GM23338 (cell line): ENCODE measurements around the gene ACSL3.

ENCODE experiments used
- EZH2 ChIP-seq: fragments of 200-600 bp; sonication (generic); IDR thresholded peaks from one replicate; pipeline ENCODE4 v1.8.0; 2017; ENCODE audit warnings: antibody characterized with exemption, mild to moderate bottlenecking, low read depth; ENCODE audit not compliant: unreplicated experiment
- EZH2phosphoT487 ChIP-seq: fragments of 200-600 bp; sonication (generic); IDR thresholded peaks from one replicate; pipeline ENCODE4 v1.8.1; 2018; ENCODE audit warnings: antibody characterized with exemption; ENCODE audit not compliant: unreplicated experiment
- JUNB ChIP-seq: IDR thresholded peaks from one replicate; pipeline ENCODE4 v1.6.1; 2016; ENCODE audit warnings: antibody characterized with exemption; ENCODE audit not compliant: unreplicated experiment
- STAT1 ChIP-seq: IDR thresholded peaks from one replicate; pipeline ENCODE4 v1.6.1; 2016; ENCODE audit warnings: antibody characterized with exemption; ENCODE audit not compliant: unreplicated experiment
- ZNF114 ChIP-seq: fragments of 250-450 bp; sonication (Bioruptor Pico); IDR thresholded peaks from 2 replicates; pipeline ENCODE4 v1.5.0; 2020; ENCODE audit warnings: mild to moderate bottlenecking, moderate library complexity
- TF ChIP-seq, protein P1 (sequence below), 2 experiments: fragments of 200-600 bp in 1 of 2; sonication (generic) in 1 of 2; conservative IDR thresholded peaks; 2 replicates each; pipeline versions ENCODE4 v1.5.1 to v1.6.1; 2016 to 2017; ENCODE audit warnings: antibody characterized with exemption in 2 of 2, low read depth in 2 of 2, mild to moderate bottlenecking in 2 of 2, moderate library complexity in 1 of 2

DNA sequence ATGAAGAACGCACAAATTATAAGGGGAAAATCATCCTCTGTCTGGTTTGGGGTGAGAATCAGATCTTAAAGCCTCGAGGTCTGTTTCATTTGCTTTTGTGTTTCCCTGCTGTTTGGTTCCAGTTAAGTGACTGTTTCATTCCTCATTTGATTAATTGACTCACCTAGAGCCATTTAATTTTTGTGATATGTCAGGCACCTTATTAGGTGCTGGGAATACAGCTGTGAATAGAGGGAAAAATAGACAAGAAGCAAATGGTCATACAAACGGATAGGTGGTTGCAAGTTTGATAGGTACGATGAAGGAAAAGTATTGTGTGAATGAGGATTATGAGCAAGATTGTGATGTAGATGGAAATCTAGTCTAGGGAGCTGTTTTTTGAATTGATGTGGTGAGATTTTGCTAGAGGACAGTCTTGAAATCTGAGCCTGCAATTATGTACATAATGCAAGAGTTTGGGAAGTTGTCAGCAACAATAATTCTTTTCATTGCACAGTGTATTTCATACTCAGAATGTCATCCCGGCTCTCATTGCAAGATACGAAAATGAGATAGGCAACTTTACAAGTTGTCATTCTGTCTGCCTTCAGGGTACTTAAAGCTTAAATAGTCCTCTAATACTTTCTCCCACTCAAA, 2.2 kb downstream of the ACSL3 start:
- TF ChIP-seq, protein P1, sequence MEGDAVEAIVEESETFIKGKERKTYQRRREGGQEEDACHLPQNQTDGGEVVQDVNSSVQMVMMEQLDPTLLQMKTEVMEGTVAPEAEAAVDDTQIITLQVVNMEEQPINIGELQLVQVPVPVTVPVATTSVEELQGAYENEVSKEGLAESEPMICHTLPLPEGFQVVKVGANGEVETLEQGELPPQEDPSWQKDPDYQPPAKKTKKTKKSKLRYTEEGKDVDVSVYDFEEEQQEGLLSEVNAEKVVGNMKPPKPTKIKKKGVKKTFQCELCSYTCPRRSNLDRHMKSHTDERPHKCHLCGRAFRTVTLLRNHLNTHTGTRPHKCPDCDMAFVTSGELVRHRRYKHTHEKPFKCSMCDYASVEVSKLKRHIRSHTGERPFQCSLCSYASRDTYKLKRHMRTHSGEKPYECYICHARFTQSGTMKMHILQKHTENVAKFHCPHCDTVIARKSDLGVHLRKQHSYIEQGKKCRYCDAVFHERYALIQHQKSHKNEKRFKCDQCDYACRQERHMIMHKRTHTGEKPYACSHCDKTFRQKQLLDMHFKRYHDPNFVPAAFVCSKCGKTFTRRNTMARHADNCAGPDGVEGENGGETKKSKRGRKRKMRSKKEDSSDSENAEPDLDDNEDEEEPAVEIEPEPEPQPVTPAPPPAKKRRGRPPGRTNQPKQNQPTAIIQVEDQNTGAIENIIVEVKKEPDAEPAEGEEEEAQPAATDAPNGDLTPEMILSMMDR (conservative IDR thresholded peaks at IDR 0.05; ENCODE audit: low read depth in 2 of 2): no peak
- TF ChIP-seq EZH2 (no peak), JUNB (no peak), ZNF114 (no peak), EZH2phosphoT487 (no peak), STAT1 (no peak)
